ENCODE measurements around the gene ANKRD9.

Gene ANKRD9

GRCh38 chr14:102502571-102502970 lies 7.0 kb downstream of the ANKRD9 start:
- no peak for DNase-seq (ENCODE audit: low read depth)
- H3K4me3 ChIP-seq (ENCODE audit: low read depth, low read length): no peak overlapping the region

GRCh38 chr14:102501751-102502315 lies 7.7 kb downstream of the ANKRD9 start:
- DNase-seq (ENCODE audit: low read depth): no peak
- H3K4me3 ChIP-seq (ENCODE audit: low read depth, low read length): no peak overlapping the region

GRCh38 chr14:102500713-102501112 lies 8.9 kb downstream of the ANKRD9 start:
- no peak for DNase-seq (ENCODE audit: low read depth)
- no peak overlapping the region for H3K4me3 ChIP-seq (ENCODE audit: low read depth, low read length)

GRCh38 chr14:102500158-102500662 lies 9.4 kb downstream of the ANKRD9 start:
- no peak overlapping the region for H3K4me3 ChIP-seq (ENCODE audit: low read depth, low read length)
- peak; percentile 75 for DNase-seq (ENCODE audit: low read depth)

DNA sequence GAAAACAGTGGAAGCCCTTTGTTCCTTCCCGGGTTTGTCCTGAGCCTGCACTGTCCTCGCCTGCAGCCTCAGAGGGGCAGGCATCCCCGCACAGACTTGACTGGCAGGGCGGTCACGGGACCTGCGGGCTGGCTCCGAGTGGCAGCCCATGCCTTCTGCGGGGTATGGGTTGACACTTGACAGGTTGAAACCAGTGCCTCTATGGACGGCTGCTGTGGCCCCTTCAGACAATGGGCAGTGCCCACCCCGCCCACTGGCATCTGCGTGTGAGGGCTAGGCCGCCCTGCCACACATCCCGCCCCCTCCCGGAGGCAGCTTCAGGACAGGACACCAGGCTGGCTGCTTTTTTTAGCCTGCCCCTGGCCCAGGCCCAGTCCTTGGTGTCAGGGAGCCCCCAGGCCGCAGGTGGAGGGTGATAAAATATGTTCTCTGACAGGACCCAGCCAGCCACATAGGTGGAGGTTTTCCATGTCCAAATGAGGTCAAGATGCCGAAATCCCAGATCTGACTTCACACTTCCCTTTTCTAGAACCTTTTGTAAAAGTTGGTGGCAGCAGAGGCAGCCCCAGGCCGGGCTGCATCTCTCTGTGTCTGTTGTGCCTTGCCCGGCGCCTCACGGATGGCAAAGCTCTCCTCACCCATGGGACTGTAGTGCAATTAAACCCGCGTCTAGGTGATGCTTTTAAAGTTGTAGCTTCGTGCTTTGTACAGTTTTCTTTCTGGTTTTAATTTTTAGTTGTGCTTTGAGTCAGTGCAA lies 10.0 kb downstream of the ANKRD9 start:
- no peak for DNase-seq (ENCODE audit: low read depth)
- H3K4me3 ChIP-seq (ENCODE audit: low read depth, low read length): no peak overlapping the region

DNA sequence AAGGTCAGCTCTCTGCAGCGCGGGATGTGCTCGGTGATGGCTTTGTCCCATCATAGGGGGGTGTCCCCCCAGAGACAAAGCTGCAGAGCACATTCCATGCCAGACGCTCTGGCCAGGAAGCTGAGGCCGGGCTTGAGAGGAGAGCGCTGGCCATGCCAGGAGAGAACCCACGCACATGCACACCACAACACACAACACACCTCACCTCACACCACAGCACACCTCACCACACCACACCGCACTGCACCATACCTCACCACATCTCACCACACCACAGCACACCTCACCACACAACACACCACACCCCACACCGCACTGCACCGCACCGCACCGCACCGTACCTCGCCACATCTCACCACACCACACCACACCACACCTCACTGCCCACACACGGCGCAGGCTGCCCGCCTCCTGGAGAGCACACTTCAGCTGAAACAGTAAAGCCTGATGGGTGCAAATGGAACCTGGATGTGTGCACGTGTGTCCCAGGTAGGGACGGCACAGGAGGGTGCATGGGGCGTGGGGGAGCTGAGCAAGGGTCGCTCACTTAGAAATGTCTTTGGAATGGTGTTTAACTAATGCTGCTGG lies 10.8 kb downstream of the ANKRD9 start:
- H3K4me3 ChIP-seq (ENCODE audit: low read depth, low read length): no peak overlapping the region
- no peak for DNase-seq (ENCODE audit: low read depth)

GRCh38 chr14:102497998-102498677 lies 11.4 kb downstream of the ANKRD9 start:
- no peak overlapping the region for H3K4me3 ChIP-seq (ENCODE audit: low read depth, low read length)
- no peak for DNase-seq (ENCODE audit: low read depth)

- no peak for DNase-seq (ENCODE audit: low read depth)
- H3K4me3 ChIP-seq (ENCODE audit: low read depth, low read length): no peak overlapping the region
These were observed 12.4 kb downstream of the ANKRD9 start for GRCh38 chr14:102496958-102497744.

DNA sequence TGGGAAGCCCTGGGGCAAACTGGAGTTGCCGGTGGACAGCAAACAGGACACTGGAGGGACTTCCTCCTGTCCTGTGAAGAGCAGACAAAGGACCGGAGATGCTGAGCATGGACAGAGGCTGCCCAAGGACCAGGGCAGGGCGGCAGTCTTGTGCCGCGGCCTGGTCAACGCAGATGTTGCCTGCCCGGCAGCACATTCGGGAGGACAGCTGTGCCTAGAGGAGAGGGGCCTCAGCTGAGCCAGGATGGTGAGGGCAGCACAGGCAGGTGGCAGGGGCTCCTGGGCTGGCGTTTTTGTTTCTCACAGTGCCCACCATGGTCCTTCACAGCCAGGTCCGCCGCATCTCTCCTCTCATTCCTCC lies 13.3 kb downstream of the ANKRD9 start:
- no peak overlapping the region for H3K4me3 ChIP-seq (ENCODE audit: low read depth, low read length)
- no peak for DNase-seq (ENCODE audit: low read depth)

GRCh38 chr14:102495491-102496330 lies 13.9 kb downstream of the ANKRD9 start:
- H3K4me3 ChIP-seq (ENCODE audit: low read depth, low read length): no peak overlapping the region
- no peak for DNase-seq (ENCODE audit: low read depth)

GRCh38 chr14:102493585-102493984 lies 16.0 kb downstream of the ANKRD9 start:
- DNase-seq (ENCODE audit: low read depth): no peak
- no peak overlapping the region for H3K4me3 ChIP-seq (ENCODE audit: low read depth, low read length)

- no peak for DNase-seq (ENCODE audit: low read depth)
- no peak overlapping the region for H3K4me3 ChIP-seq (ENCODE audit: low read depth, low read length)
These were observed 16.5 kb downstream of the ANKRD9 start for GRCh38 chr14:102493096-102493495.

DNA sequence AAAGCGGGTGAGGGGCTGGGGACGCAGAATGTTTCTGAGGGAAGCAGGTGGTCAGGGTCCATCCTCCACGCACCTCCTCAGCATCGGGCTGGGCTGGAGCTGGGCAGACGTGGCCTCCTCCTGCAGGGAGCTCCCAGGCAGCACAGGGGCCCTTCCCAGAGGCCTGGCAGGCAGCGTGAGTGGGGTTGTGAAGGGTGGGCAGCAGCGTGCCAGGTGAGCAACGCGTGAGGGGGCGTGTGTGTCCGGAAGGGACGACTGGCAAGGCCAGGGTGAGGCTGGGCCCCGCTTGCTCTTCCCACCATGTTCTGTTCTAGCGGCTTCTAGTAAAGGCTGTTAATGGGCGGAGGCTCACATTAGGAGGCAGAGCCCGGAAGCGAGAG lies 17.1 kb downstream of the ANKRD9 start:
- no peak overlapping the region for H3K4me3 ChIP-seq (ENCODE audit: low read depth, low read length)
- DNase-seq (ENCODE audit: low read depth): no peak

- no peak for DNase-seq (ENCODE audit: low read depth)
- no peak overlapping the region for H3K4me3 ChIP-seq (ENCODE audit: low read depth, low read length)
These were observed 17.6 kb downstream of the ANKRD9 start for GRCh38 chr14:102491786-102492530.

DNA sequence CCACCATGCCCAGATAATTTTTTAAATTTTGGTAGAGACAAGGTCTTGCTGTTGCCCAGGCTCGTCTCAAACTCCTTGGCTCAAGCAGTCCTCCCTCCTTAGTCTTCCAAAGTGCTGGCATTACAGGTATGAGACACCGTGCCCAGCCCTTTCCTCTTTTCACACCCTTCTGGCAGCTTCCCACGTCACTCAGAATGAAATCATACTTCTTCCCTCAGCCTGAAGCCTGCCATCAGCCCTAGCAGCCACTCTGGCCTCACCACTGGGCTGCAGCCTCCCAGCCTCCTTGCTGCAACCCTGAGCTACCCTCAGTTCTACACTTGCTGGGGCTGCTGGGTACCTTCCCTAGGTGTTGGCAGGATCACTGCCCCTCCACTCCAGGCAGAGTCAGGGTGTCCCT lies 18.2 kb downstream of the ANKRD9 start:
- no peak for DNase-seq (ENCODE audit: low read depth)
- H3K4me3 ChIP-seq (ENCODE audit: low read depth, low read length): no peak overlapping the region

- no peak overlapping the region for H3K4me3 ChIP-seq (ENCODE audit: low read depth, low read length)
- DNase-seq (ENCODE audit: low read depth): no peak
These were observed 19.1 kb downstream of the ANKRD9 start for GRCh38 chr14:102490456-102490855.

DNA sequence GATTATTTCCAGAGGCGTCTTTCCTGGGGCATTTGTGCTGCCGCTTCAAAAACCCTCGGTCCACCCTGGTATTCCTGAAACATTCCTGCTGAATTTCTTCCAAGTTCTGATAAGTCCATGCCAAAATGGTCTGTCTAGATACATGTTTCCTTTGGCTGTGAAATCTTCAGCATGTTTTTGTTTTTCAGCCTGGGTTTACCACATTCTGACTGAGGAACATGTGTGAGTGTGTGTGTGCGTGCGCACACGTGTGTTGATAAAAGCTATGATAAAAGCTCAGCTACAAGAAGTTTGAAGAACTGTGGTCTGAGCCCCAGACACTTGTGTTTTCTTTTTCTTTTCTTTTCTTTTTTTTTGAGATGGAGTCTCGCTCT lies 22.4 kb downstream of the ANKRD9 start:
- DNase-seq (ENCODE audit: low read depth): no peak
- no peak overlapping the region for H3K4me3 ChIP-seq (ENCODE audit: low read depth, low read length)

DNA sequence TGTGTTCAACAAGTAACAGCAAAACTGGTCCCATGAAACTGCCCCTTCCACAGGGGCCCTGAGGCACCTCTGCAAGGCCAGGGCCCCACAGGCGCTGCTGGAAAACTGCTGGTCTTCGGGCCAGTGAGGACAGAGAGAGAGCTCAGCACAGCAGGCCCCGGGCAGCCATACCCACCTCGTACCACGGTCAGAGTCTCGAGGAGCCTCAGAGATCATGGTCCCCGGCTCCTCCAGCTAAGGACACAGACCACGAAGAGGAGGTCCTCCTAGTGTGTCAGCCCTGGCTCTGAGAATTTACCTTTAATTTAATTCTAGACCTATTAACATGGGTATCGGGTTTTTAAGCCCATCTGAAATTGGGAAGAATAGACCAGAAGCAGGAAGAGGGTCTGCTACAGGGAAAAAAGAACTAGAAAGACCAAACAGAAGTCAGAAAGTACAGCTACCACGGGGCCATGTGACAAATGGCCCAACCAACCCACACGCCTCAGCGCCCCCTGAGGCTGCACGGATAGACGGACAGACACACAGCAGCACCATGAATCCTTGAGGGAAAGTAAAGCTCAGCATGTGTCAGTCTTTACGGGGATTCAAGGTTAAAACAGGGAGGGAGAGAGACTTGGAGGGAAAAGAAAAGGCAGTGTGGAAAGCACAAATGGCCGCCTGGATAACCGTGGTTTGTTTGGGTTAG lies 22.9 kb downstream of the ANKRD9 start:
- no peak overlapping the region for H3K4me3 ChIP-seq (ENCODE audit: low read depth, low read length)
- no peak for DNase-seq (ENCODE audit: low read depth)

Measured in skeletal muscle cell (primary cell).